Stimulated activated CD8-positive, alpha-beta memory T cell treated with anti-CD3 and anti-CD28 coated beads, Interleukin-15, amount 100 ng/mL, for 24 hours (primary cell): Measurements from ENCODE around the gene INAFM2.

Experiments used
- DNase-seq: peaks from one replicate; pipeline ENCODE4 v3.0.0-alpha.2; 2020; ENCODE audit warnings: low read depth

INAFM2 gene

GRCh38 chr15:40365016-40365415 is 41.5 kb downstream of the INAFM2 start:
- no peak for DNase-seq

DNA sequence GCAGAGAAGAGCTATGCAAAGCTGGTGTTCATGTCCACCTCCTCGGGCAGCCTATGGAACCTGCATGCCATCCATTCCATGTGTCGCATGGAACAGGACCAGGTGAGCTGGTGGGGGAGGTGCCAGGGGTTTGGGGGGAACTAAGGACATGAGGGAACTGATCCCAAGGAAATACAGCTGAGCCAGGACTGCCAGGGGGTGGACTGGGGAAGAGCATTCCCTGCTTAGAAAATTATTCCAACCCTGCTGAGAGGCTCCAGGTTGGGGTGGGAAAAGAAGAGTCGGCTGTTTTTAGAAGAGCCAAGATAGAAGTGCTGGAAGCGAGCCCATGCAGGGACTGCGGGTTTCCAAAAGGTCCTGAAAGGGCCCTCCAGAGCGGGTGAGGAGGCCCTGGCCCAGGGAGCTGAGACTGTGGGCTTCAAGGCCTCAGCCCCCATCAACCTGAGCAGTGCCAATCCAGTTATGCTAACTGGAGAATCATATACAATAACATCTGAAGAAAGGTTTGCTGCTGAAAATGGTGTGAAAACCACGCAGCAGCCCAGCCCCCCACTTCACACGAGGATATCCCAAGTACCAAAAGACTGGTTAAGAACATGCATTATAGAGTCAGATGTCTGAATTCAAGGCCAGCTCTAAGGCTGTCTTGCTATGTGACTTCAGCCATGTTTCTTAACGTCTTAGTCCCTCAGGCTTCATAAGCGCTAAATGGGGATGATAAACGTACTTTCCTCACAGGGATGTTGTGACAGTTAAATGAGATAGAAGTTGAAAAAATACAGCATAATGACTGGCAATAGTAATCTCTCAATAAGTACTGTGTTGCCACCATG is 42.3 kb downstream of the INAFM2 start:
- no peak for DNase-seq

DNA sequence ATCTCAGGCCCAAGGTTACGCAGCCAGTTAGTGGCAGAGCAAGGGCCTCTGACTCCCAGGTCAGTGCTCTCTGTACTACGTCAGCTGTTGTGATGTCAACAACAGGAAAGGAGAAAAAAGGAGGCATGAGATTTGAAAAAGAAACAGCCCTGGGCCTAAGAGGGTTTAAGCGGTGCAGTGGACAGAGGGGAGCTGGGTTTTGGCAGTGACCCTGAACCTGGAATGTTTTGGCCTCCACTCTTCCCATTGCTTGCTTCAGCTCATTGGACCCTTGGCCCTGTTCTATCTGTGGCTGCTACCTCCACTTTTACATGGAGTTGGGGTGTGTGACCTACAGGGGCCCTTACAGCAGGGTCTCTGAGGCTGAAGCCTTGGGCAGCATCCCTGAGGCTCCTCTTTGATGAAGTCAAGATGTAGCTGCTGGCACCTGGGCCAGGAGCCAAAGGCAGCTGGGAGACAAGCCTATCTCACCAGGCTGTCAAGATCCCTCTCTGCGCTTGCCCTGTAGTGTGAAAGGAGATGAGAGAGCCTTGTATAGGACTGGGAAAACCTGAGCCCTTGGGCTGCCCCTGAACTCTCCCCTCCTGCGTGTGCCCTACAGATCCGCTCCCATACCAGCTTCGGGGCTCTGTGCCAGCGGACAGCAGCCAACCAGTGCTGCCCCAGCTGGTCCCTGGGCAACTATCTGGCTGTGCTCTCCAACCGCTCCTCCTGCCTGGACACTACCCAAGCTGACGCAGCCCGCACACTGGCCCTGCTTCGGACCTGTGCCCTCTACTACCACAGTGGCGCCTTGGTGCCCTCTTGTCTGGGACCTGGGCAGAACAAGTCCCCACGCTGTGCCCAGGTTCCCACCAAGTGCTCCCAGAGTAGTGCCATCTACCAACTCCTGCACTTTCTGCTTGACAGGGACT is 43.2 kb downstream of the INAFM2 start:
- DNase-seq = no peak

DNA sequence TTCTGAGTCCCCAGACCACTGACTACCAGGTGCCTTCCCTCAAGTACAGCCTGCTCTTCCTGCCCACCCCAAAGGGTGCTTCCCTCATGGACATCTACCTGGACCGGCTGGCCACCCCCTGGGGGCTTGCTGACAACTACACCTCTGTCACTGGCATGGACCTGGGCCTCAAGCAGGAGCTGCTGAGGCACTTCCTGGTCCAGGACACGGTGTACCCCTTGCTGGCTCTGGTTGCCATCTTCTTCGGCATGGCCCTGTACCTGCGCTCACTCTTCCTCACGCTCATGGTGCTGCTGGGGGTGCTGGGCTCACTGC is 43.8 kb downstream of the INAFM2 start:
- no peak for DNase-seq

GRCh38 chr15:40367686-40368611 is 44.5 kb downstream of the INAFM2 start:
- DNase-seq = peak; percentile 55

DNA sequence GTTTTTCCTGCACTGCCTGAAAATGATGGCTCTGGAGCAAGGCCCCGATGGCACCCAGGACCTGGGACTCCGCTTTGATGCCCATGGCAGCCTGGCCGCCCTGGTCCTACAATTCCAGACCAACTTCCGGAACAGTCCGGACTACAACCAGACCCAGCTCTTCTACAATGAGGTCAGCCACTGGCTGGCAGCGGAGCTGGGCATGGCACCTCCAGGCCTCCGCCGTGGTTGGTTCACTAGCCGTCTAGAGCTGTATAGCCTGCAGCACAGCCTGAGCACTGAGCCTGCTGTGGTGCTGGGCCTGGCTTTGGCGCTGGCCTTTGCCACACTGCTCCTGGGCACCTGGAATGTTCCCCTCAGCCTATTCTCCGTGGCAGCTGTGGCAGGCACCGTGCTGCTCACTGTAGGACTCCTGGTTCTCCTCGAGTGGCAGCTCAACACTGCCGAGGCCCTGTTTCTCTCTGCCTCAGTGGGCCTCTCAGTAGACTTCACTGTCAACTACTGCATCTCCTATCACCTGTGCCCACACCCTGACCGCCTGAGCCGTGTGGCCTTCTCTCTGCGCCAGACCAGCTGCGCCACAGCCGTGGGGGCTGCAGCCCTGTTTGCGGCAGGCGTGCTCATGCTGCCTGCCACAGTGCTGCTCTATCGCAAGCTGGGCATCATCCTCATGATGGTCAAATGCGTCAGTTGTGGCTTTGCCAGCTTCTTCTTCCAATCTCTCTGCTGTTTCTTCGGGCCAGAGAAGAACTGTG is 45.4 kb downstream of the INAFM2 start:
- no peak for DNase-seq

- DNase-seq = no peak
Measured at GRCh38 chr15:40369474-40369869, 46.0 kb downstream of the INAFM2 start.

DNA sequence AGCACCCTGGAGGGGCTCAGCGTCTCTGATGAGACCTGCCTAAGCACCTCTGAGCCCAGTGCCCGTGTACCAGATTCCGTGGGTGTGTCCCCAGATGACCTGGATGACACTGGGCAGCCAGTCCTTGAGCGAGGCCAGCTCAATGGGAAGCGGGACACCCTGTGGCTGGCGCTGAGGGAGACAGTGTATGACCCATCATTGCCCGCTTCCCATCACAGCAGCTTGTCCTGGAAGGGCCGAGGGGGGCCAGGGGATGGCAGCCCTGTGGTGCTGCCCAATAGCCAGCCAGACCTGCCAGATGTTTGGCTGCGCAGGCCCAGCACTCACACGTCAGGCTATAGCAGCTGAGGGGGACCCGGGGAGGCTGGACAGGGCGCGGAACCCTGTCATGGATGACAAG is 46.5 kb downstream of the INAFM2 start:
- no peak for DNase-seq

DNA sequence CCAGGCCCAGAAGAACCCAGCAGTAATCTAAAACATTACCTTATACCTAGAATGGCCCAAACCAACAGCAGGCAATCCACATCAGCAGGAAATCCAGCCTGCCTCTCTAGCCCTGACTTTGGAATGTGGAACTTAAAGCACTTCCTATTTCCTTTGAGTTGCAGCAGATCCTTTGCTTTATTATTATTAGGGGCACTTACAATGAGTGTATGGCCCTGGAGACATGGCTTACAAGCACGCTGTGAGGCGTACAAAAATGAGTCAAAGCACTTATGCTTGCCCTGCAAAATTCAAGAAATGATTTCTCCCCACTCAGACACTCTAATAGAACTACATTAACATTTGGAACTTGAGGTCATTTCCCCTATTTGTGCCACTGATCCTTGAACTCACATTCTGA is 49.5 kb downstream of the INAFM2 start:
- DNase-seq = no peak
